Measurements from ENCODE around the gene BTN3A1. TPM values are rescaled to one million over a fixed set of nuclear protein-coding genes. Genes with fewer than 3 reads are reported as not detected.

Gene BTN3A1
- total and polyA plus RNA-seq, 2 of the 13 experiments (the other 11 are each of a cell fraction or from before 2014, with no cell fraction given): 13.3 to 14.0 TPM

- TF ChIP-seq NCOR1 (IDR thresholded peaks at IDR 0.05; ENCODE audit: borderline replicate concordance, low read length): no peak
- TF ChIP-seq, protein P1, sequence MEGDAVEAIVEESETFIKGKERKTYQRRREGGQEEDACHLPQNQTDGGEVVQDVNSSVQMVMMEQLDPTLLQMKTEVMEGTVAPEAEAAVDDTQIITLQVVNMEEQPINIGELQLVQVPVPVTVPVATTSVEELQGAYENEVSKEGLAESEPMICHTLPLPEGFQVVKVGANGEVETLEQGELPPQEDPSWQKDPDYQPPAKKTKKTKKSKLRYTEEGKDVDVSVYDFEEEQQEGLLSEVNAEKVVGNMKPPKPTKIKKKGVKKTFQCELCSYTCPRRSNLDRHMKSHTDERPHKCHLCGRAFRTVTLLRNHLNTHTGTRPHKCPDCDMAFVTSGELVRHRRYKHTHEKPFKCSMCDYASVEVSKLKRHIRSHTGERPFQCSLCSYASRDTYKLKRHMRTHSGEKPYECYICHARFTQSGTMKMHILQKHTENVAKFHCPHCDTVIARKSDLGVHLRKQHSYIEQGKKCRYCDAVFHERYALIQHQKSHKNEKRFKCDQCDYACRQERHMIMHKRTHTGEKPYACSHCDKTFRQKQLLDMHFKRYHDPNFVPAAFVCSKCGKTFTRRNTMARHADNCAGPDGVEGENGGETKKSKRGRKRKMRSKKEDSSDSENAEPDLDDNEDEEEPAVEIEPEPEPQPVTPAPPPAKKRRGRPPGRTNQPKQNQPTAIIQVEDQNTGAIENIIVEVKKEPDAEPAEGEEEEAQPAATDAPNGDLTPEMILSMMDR (CRISPR knock-in tag; IDR thresholded peaks at IDR 0.05): no peak
- TF ChIP-seq ZNF18 (CRISPR knock-in tag; IDR thresholded peaks at IDR 0.05; ENCODE audit: insufficient replicate concordance): no peak
- no peak for TF ChIP-seq ZNF205 (CRISPR knock-in tag; IDR thresholded peaks at IDR 0.05)
- no peak for TF ChIP-seq ZNF589 (CRISPR knock-in tag; conservative IDR thresholded peaks at IDR 0.05)
- no peak for TF ChIP-seq GRHL1 (CRISPR knock-in tag; conservative IDR thresholded peaks at IDR 0.05)
- TF ChIP-seq MYC (CRISPR knock-in tag; IDR thresholded peaks at IDR 0.05; ENCODE audit: borderline replicate concordance): peak; percentile 34; the same call in 1 of the 2 replicates
- no peak for TF ChIP-seq ZNF781 (CRISPR knock-in tag; IDR thresholded peaks at IDR 0.05; ENCODE audit: borderline replicate concordance, not compliant biosample characterization)
- 0 out of 2 replicates have a peak, but pooled peaks have one; percentile 26 for TF ChIP-seq ZNF230 (CRISPR knock-in tag; IDR thresholded peaks at IDR 0.05)
- TF ChIP-seq ZNF441 (CRISPR knock-in tag; IDR thresholded peaks at IDR 0.05; ENCODE audit: borderline replicate concordance): no peak
- TF ChIP-seq RFXANK (CRISPR knock-in tag; IDR thresholded peaks at IDR 0.05): peak; percentile 31; the same call in 1 of the 2 replicates
Measured at GRCh38 chr6:26400626-26401025, 1.4 kb upstream of the BTN3A1 start (continued).
